IPS-18a (cell line): ENCODE data around the gene NUDT2.

Source experiments
- H3K27ac ChIP-seq: one replicate; pipeline ENCODE4 v1.5.1; 2013; ENCODE audit warnings: low read length
- H3K27me3 ChIP-seq: one replicate; pipeline ENCODE4 v1.6.1; 2013; ENCODE audit warnings: mild to moderate bottlenecking, low read length; ENCODE audit not compliant: control insufficient read depth, insufficient read depth
- H3K36me3 ChIP-seq: one replicate; pipeline ENCODE4 v1.6.1; 2013; ENCODE audit warnings: low read depth, low read length; ENCODE audit not compliant: control insufficient read depth
- H3K4me1 ChIP-seq: one replicate; pipeline ENCODE4 v1.6.1; 2013; ENCODE audit warnings: low read depth, low read length; ENCODE audit not compliant: control insufficient read depth
- H3K4me3 ChIP-seq: one replicate; pipeline ENCODE4 v1.5.1; 2013; ENCODE audit warnings: low read length
- H3K9ac ChIP-seq: one replicate; pipeline ENCODE4 v1.6.1; 2013; ENCODE audit warnings: mild to moderate bottlenecking, low read length, moderate library complexity
- H3K9me3 ChIP-seq: one replicate; pipeline ENCODE4 v1.6.1; 2013; ENCODE audit warnings: low read depth, low read length; ENCODE audit not compliant: control insufficient read depth

NUDT2 gene

GRCh38 chr9:34380511-34381315, 51.3 kb downstream of the NUDT2 start:
- Histone ChIP-seq H3K9me3 (no peaks in the 10 kb centered on the region), H3K4me3 (peak overlapping the region; percentile 64), H3K36me3 (no peaks in the 10 kb centered on the region), H3K27ac (no peak overlapping the region), H3K4me1 (peaks cover 9% of the 10 kb centered on the region), H3K27me3 (peaks cover 49% of the 10 kb centered on the region), H3K9ac (peak overlapping the region; percentile 21)

- Histone ChIP-seq H3K27me3 (peaks cover 44% of the 10 kb centered on the region), H3K4me3 (peak overlapping the region; percentile 64), H3K4me1 (peaks cover 9% of the 10 kb centered on the region), H3K9ac (peak overlapping the region; percentile 21), H3K36me3 (no peaks in the 10 kb centered on the region), H3K9me3 (no peaks in the 10 kb centered on the region), H3K27ac (no peak overlapping the region)
Observed at GRCh38 chr9:34381323-34381722, 52.0 kb downstream of the NUDT2 start.

DNA sequence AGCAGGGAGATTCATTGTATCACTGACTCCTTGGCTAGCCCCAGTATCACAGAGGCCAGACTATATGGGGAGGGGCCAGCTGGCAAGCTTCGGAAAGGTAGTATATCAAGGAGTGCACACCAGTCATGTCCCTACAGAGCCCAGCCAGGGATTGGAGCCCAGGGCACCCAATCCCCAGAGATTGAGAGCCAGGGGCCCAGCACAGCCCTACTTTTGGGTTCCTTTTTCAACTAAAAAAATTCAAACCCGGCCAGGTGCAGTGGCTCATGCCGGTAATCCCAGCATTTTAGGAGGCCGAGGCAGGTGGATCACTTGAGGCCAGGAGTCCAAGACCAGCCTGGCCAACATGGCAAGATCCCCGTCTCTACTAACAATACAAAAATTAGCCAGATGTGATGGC, 52.7 kb downstream of the NUDT2 start:
- peaks cover 9% of the 10 kb centered on the region for H3K4me1 ChIP-seq
- no peaks in the 10 kb centered on the region for H3K36me3 ChIP-seq
- H3K9ac ChIP-seq: no peak overlapping the region
- peaks cover 44% of the 10 kb centered on the region for H3K27me3 ChIP-seq
- H3K27ac ChIP-seq: no peak overlapping the region
- H3K4me3 ChIP-seq: no peak overlapping the region
- no peaks in the 10 kb centered on the region for H3K9me3 ChIP-seq

DNA sequence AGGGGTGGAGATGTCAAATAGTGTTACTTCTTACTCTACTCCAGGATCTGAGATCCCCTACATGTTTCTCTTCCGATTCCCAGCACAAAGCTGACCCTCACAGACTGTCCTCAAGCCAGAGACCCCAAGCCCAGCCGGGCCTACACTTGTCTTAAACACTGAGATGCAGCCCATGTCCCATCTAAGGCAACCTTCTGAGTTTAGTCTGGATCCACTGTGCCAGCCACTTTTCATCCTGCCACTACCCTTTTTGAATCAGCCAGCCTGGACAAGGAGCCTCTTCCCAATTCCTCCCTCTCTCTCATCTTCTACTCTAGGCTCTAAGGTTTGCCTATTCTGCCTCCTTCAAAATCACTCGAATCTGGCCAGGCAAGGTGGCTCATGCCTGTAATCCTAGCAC, 53.5 kb downstream of the NUDT2 start:
- H3K9me3 ChIP-seq: no peaks in the 10 kb centered on the region
- no peak overlapping the region for H3K9ac ChIP-seq
- peaks cover 44% of the 10 kb centered on the region for H3K27me3 ChIP-seq
- no peaks in the 10 kb centered on the region for H3K36me3 ChIP-seq
- H3K4me3 ChIP-seq: no peak overlapping the region
- H3K4me1 ChIP-seq: peaks cover 5% of the 10 kb centered on the region
- no peak overlapping the region for H3K27ac ChIP-seq

GRCh38 chr9:34383904-34384303, 54.5 kb downstream of the NUDT2 start:
- peaks cover 5% of the 10 kb centered on the region for H3K4me1 ChIP-seq
- no peak overlapping the region for H3K4me3 ChIP-seq
- H3K27me3 ChIP-seq: peaks cover 34% of the 10 kb centered on the region
- H3K27ac ChIP-seq: no peak overlapping the region
- no peak overlapping the region for H3K9ac ChIP-seq
- no peaks in the 10 kb centered on the region for H3K36me3 ChIP-seq
- H3K9me3 ChIP-seq: no peaks in the 10 kb centered on the region

GRCh38 chr9:34384368-34385165, 55.2 kb downstream of the NUDT2 start:
- Histone ChIP-seq H3K27ac (no peak overlapping the region), H3K27me3 (peaks cover 28% of the 10 kb centered on the region), H3K9me3 (no peaks in the 10 kb centered on the region), H3K4me3 (no peak overlapping the region), H3K36me3 (no peaks in the 10 kb centered on the region), H3K4me1 (peaks cover 5% of the 10 kb centered on the region), H3K9ac (no peak overlapping the region)

- Histone ChIP-seq H3K27me3 (peaks cover 17% of the 10 kb centered on the region), H3K4me3 (no peak overlapping the region), H3K9me3 (no peaks in the 10 kb centered on the region), H3K9ac (no peak overlapping the region), H3K27ac (no peak overlapping the region), H3K36me3 (no peaks in the 10 kb centered on the region), H3K4me1 (no peaks in the 10 kb centered on the region)
Observed at GRCh38 chr9:34385561-34386230, 56.3 kb downstream of the NUDT2 start.

DNA sequence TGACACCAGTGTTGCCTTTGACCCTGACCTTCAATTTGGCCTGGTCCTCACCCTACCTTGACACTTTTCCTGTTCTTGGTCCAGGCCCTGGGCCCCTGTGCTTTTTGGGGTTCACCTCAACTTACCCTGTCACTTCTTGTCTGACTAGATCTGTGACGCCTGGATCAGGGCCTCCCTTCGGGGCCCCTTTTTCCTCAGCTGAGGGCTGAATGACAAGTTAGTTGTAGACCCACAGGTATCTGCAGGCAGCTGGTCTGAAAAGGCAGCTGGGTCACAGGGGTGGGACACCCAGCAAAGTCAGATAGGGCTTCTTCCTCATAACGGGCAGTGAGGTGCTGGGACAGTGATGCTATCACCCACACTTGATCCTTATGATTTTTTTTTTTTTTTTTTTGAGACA, 57.3 kb downstream of the NUDT2 start:
- no peaks in the 10 kb centered on the region for H3K36me3 ChIP-seq
- no peak overlapping the region for H3K9ac ChIP-seq
- no peak overlapping the region for H3K4me3 ChIP-seq
- H3K27me3 ChIP-seq: peaks cover 8% of the 10 kb centered on the region
- no peak overlapping the region for H3K27ac ChIP-seq
- no peaks in the 10 kb centered on the region for H3K4me1 ChIP-seq
- no peaks in the 10 kb centered on the region for H3K9me3 ChIP-seq

DNA sequence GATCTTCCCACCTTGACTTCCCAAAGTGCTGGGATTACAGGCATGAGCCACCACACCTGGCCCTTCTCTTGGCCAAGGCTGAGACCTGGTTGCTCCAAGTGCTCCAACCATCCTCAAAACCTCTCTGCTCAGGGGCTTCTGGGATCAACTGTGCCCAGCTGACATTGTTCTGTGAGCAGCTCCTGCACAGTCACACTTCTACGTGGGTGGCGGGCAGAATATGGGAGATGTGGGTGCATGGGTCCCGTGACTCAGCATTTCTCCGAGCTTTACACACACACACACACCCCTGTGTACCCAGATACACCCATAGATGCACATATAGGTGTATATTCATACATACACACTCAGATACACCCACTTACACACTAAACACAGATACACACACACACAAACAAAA, 57.9 kb downstream of the NUDT2 start:
- no peaks in the 10 kb centered on the region for H3K9me3 ChIP-seq
- H3K27ac ChIP-seq: no peak overlapping the region
- H3K27me3 ChIP-seq: peaks cover 3% of the 10 kb centered on the region
- H3K4me1 ChIP-seq: no peaks in the 10 kb centered on the region
- no peak overlapping the region for H3K4me3 ChIP-seq
- no peak overlapping the region for H3K9ac ChIP-seq
- no peaks in the 10 kb centered on the region for H3K36me3 ChIP-seq

DNA sequence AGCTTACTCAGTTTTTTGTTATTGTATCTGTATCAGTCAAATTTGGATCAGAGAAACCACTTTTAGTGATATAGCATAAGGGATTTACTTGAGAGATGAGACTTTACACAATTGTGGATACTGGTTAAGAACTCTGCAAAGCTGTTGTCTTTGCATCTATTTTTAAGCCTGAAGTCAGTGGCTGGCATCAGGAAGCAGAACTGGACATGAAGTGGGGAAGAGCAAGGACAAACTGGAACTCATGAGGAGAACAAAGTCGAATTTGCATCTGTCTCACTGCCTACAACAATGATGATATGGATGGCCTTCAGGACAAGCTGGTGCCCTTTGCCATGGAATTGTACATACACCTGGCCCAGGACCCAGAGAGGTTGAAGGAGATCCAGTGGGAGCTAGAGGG, 63.1 kb downstream of the NUDT2 start:
- no peak overlapping the region for H3K27ac ChIP-seq
- H3K4me1 ChIP-seq: no peaks in the 10 kb centered on the region
- no peak overlapping the region for H3K4me3 ChIP-seq
- H3K36me3 ChIP-seq: no peaks in the 10 kb centered on the region
- H3K9me3 ChIP-seq: no peaks in the 10 kb centered on the region
- H3K9ac ChIP-seq: no peak overlapping the region
- no peaks in the 10 kb centered on the region for H3K27me3 ChIP-seq
